ENCODE results near the gene NUP210L.

Gene NUP210L

DNA sequence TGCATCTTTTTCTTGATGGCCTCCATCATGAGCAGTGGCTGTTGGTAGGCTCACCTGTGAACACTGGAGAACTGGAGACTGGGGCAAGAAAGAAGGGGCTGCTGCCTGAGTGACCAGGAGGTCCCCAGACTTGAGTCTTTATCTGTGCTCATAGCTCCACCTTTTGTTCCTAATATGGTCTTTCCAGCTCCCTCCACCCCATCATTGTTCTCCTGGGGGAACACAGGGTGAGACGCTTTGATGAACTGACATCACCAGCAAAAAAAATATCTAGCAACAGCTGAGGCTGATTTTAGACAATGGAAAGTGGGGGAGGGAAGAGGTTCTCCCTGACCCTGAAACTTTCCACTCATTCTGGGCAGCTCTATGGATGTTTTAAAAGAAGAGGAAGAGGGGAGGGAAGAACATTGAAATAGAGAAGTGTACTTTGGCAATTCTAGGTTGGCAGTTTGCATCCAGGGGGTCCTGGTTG is 37.2 kb upstream of the NUP210L start, which contains the start of gene TPM3:
TPM3 (minus strand) TSS at position 111 of the 472 bp plus-strand sequence; CDS start at position 29, 82 bp downstream.
- H3K27ac ChIP-seq, result no peak within 1 kb of the TSS
- no peaks in the 10 kb centered on the region for H3K36me3 ChIP-seq
- peaks cover 38% of the 10 kb centered on the region for H3K27me3 ChIP-seq (ENCODE audit: insufficient read depth, low read depth, severe bottlenecking)
- peaks cover 2% of the 10 kb centered on the region for H3K9me3 ChIP-seq (ENCODE audit: severe bottlenecking)
- no peak within 1 kb of the TSS for H3K4me3 ChIP-seq (ENCODE audit: low read depth, low read length)
- no peak for DNase-seq
- TF ChIP-seq, protein P1, sequence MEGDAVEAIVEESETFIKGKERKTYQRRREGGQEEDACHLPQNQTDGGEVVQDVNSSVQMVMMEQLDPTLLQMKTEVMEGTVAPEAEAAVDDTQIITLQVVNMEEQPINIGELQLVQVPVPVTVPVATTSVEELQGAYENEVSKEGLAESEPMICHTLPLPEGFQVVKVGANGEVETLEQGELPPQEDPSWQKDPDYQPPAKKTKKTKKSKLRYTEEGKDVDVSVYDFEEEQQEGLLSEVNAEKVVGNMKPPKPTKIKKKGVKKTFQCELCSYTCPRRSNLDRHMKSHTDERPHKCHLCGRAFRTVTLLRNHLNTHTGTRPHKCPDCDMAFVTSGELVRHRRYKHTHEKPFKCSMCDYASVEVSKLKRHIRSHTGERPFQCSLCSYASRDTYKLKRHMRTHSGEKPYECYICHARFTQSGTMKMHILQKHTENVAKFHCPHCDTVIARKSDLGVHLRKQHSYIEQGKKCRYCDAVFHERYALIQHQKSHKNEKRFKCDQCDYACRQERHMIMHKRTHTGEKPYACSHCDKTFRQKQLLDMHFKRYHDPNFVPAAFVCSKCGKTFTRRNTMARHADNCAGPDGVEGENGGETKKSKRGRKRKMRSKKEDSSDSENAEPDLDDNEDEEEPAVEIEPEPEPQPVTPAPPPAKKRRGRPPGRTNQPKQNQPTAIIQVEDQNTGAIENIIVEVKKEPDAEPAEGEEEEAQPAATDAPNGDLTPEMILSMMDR (IDR thresholded peaks at IDR 0.05; ENCODE audit: low read depth, low read length), result no peak

DNA sequence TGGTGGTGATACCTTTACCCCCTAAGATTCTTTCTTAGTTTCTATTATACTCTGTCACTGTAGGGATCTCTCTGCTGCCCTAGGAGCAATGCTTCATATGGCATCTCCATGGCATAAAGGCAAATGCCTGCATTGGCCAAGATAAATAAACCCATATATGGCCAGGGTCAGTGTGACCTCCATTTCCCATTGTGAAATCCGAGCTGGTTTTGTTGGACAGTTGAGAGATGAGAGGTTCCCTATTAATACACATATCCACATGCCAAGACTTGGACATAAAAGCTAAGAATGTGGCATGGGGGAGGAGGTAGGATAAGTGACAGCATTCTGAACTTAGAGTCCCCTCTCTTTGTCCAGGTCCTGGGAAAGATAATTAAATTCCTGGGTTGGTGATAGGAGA is 35.7 kb upstream of the NUP210L start:
- TF ChIP-seq, protein P1 (IDR thresholded peaks at IDR 0.05; ENCODE audit: low read depth, low read length), result no peak
- Histone ChIP-seq H3K9me3 (ENCODE audit: severe bottlenecking) (peaks cover 2% of the 10 kb centered on the region), H3K36me3 (no peaks in the 10 kb centered on the region), H3K27ac (no peak overlapping the region), H3K27me3 (ENCODE audit: insufficient read depth, low read depth, severe bottlenecking) (peaks cover 38% of the 10 kb centered on the region), H3K4me3 (ENCODE audit: low read depth, low read length) (no peak overlapping the region)
- no peak for DNase-seq

DNA sequence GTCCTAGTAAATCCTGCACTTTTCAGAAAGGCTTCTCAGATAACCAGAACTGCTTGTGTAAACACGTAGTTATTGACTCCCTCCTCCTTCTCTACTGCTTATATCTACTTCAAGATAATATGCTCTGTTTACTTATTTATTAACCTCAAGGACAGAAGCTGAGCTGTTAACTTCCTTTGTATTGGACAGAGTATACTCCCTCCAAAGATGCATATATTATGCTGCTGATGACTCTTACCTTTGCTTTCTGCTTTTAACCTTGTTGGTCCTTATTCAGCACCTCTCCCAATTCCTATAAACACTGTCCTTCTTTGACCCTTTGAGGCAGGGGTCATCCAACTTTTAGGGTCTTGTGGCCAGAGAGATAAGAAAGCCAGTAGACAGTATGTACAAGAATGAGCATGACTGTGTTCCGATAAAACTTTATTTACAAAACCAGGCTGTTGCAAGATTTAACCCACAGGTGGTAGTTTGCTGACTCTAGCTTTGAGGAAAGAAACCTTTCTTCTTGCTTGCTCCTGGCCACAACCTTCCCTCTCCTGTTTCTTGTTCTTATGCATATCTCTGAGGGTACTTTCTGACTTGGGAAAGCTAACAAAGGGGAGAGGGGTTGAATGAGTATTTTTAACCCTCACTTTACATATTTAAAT is 32.1 kb upstream of the NUP210L start:
- H3K27ac ChIP-seq, result no peak overlapping the region
- TF ChIP-seq, protein P1 (IDR thresholded peaks at IDR 0.05; ENCODE audit: low read depth, low read length), result no peak
- peaks cover 12% of the 10 kb centered on the region for H3K27me3 ChIP-seq (ENCODE audit: insufficient read depth, low read depth, severe bottlenecking)
- no peak overlapping the region for H3K4me3 ChIP-seq (ENCODE audit: low read depth, low read length)
- H3K36me3 ChIP-seq, result peaks cover 3% of the 10 kb centered on the region; the same call in 1 of the 2 replicates
- no peaks in the 10 kb centered on the region for H3K9me3 ChIP-seq (ENCODE audit: severe bottlenecking)
- DNase-seq, result no peak

DNA sequence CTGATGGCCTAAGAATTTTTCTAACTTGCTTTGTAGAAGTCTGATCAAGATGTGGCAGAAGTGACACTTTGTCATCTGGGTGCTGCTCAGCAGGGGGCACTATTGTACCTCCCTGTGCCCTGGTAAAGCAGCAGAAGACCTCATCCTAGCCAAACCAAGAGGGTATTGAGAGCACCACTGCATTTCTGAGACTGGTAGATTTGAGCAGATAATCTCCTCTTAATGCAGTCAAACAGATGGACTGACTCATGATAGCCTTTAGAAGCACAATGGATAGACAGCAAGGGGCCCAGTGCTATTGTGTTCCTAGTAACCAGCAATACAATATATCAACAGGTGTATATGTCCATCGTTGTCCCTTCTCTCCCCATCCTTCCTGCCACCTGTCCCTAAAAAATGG is 31.3 kb upstream of the NUP210L start:
- TF ChIP-seq, protein P1 (IDR thresholded peaks at IDR 0.05; ENCODE audit: low read depth, low read length), result peak; percentile 98
- peak; percentile 99 for DNase-seq
- peaks cover 9% of the 10 kb centered on the region for H3K36me3 ChIP-seq
- H3K27ac ChIP-seq, result 0 out of 2 replicates have a peak overlapping the region, but pooled peaks have one; percentile 6
- H3K4me3 ChIP-seq (ENCODE audit: low read depth, low read length), result no peak overlapping the region
- H3K9me3 ChIP-seq (ENCODE audit: severe bottlenecking), result no peaks in the 10 kb centered on the region
- peaks cover 4% of the 10 kb centered on the region for H3K27me3 ChIP-seq (ENCODE audit: insufficient read depth, low read depth, severe bottlenecking)

DNA sequence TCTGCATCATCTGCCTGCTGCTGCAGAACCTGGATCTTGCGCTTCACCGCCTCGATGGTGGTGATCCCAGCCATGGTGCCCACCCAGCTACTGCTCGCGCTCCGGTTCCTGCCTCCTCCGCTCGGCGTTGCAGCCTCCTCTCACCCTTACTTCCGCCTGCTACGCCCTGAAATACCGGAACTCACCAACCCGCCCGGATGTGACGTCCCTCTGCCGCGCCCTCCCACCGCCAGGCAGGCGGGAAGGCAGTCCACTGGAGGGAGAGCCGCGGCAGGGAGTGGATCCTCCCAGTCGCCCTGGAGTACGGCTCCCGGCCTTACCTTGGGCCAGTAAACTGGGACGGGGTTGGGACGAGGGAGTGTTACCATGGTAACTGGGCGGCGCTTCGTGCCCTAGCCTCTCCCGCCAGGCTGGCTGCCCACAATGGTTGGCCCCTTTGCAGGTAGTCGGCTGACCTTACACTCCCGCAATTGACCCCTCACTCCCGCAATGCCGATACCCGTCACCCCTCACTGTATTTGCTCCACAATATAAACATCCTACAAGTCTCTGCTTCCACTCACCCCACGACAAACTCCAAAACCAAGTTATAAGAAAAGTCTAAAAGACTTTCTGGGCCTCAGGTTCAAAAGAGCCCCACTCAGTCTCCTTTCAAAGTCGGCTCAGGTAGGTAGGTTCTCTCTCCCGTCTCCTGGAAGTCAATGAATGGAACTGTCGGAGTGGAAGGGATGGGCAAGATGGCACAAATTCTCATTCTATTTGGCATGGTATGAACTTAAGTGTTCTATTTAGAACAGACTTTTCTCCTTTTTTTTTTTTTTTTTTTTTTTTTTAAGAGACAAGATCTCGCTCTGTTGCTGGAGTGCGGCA is 28.4 kb upstream of the NUP210L start:
- H3K9me3 ChIP-seq (ENCODE audit: severe bottlenecking), result no peaks in the 10 kb centered on the region
- peak overlapping the region; percentile 74 for H3K4me3 ChIP-seq (ENCODE audit: low read depth, low read length)
- TF ChIP-seq, protein P1 (IDR thresholded peaks at IDR 0.05; ENCODE audit: low read depth, low read length), result 0 out of 2 replicates have a peak, but pooled peaks have one; percentile 16
- DNase-seq, result peak; percentile 100
- no peaks in the 10 kb centered on the region for H3K27me3 ChIP-seq (ENCODE audit: insufficient read depth, low read depth, severe bottlenecking)
- H3K27ac ChIP-seq, result peak overlapping the region; percentile 81
- H3K36me3 ChIP-seq, result peaks cover 27% of the 10 kb centered on the region

Measured in WERI-Rb-1 (cell line).